Left ventricle myocardium inferior (tissue), 1 donor: ENCODE measurements around the gene PLD5. TPM values are rescaled to one million over a fixed set of nuclear protein-coding genes. Genes with fewer than 3 reads are reported as not detected.

ENCODE experiments used
- DNase-seq: peaks from one replicate; pipeline ENCODE4 v3.0.0-alpha.2; 2020
- H3K27ac ChIP-seq: fragments of 200-600 bp; replicated peaks from 2 replicates; pipeline ENCODE4 v1.8.0; 2021
- H3K27me3 ChIP-seq: fragments of 200-600 bp; 2 replicates; pipeline ENCODE4 v1.8.0; 2021; ENCODE audit warnings: low read depth
- H3K36me3 ChIP-seq: fragments of 200-600 bp; 2 replicates; pipeline ENCODE4 v1.8.0; 2021
- H3K4me1 ChIP-seq: fragments of 200-600 bp; 2 replicates; pipeline ENCODE4 v1.8.0; 2021
- H3K4me3 ChIP-seq: fragments of 200-600 bp; 2 replicates; pipeline ENCODE4 v1.8.0; 2021; ENCODE audit warnings: mild to moderate bottlenecking, moderate library complexity
- H3K9me3 ChIP-seq: fragments of 200-600 bp; replicated peaks from 2 replicates; pipeline ENCODE4 v1.8.0; 2021
- CTCF ChIP-seq: fragments of 200-600 bp; IDR thresholded peaks from 2 replicates; pipeline ENCODE4 v1.8.0; 2021; ENCODE audit warnings: antibody characterized with exemption, mild to moderate bottlenecking, borderline replicate concordance
- intact Hi-C: fragments of 100-400 bp; cut with micrococcal nuclease; formaldehyde crosslinking; loops from one replicate; pipeline ENCODE4 v1.11.0; 2022
- total RNA-seq: library from RNA; stranded (reverse); fragmentation: NEBNext Ultra II Directional; extraction: Animal tissue kit (Norgen Biotek cat#: 25700); gene quantifications from one replicate; pipeline ENCODE4 v1.2.1, GENCODE V29; 2021
- donor health status: DM: no; HTN: yes; CAD: no; lungs with severe emphysema.

Gene PLD5
- total RNA-seq, 1 donor from 2014 or later, result 0.11 TPM

GRCh38 chr1:242489545-242489944 is 35.0 kb downstream of the PLD5 start:
- Histone ChIP-seq H3K9me3 (peaks cover 24% of the 10 kb centered on the region), H3K27ac (no peak overlapping the region)

GRCh38 chr1:242477944-242478343 is 46.6 kb downstream of the PLD5 start:
- Histone ChIP-seq H3K27me3 (no peaks in the 10 kb centered on the region), H3K27ac (no peak overlapping the region), H3K36me3 (no peaks in the 10 kb centered on the region), H3K9me3 (peaks cover 13% of the 10 kb centered on the region), H3K4me3 (no peak overlapping the region), H3K4me1 (no peaks in the 10 kb centered on the region)
- TF ChIP-seq CTCF, result no peak
- DNase-seq, result no peak
- intact Hi-C loops, result no loop called here

More at GRCh38 chr1:242489545-242489944, 35.0 kb downstream of the PLD5 start:
- H3K4me1 ChIP-seq, result no peaks in the 10 kb centered on the region
- no peak overlapping the region for H3K4me3 ChIP-seq
- H3K36me3 ChIP-seq, result no peaks in the 10 kb centered on the region
- no peak for TF ChIP-seq CTCF
- no peak for DNase-seq
- no peaks in the 10 kb centered on the region for H3K27me3 ChIP-seq
- intact Hi-C loops, result no loop called here

- no peaks in the 10 kb centered on the region for H3K36me3 ChIP-seq
- H3K27ac ChIP-seq, result no peak overlapping the region
- H3K27me3 ChIP-seq, result peaks cover 10% of the 10 kb centered on the region
- DNase-seq, result no peak
- no peak for TF ChIP-seq CTCF
- intact Hi-C loops, result no loop called here
- H3K4me1 ChIP-seq, result no peaks in the 10 kb centered on the region
- H3K4me3 ChIP-seq, result no peak overlapping the region
- H3K9me3 ChIP-seq, result peaks cover 4% of the 10 kb centered on the region
Measured at GRCh38 chr1:242470774-242471173, 53.7 kb downstream of the PLD5 start.

- H3K27me3 ChIP-seq, result peaks cover 10% of the 10 kb centered on the region
- no peaks in the 10 kb centered on the region for H3K4me1 ChIP-seq
- TF ChIP-seq CTCF, result no peak
- H3K9me3 ChIP-seq, result no peaks in the 10 kb centered on the region
- no peak for DNase-seq
- H3K36me3 ChIP-seq, result no peaks in the 10 kb centered on the region
- H3K27ac ChIP-seq, result no peak overlapping the region
- intact Hi-C loops, result loop anchor here (10.0 kb wide), 1 partner anchor 856 kb away; no protein-coding TSS in a partner anchor
- no peak overlapping the region for H3K4me3 ChIP-seq
Measured at GRCh38 chr1:242468784-242469183, 55.7 kb downstream of the PLD5 start.

GRCh38 chr1:242467556-242468145 is 56.8 kb downstream of the PLD5 start:
- H3K9me3 ChIP-seq, result no peaks in the 10 kb centered on the region
- H3K36me3 ChIP-seq, result no peaks in the 10 kb centered on the region
- peaks cover 13% of the 10 kb centered on the region for H3K27me3 ChIP-seq
- H3K4me1 ChIP-seq, result no peaks in the 10 kb centered on the region
- peak; percentile 21 for DNase-seq
- H3K27ac ChIP-seq, result no peak overlapping the region
- intact Hi-C loops, result loop anchor here (10.0 kb wide), 1 partner anchor 857 kb away; no protein-coding TSS in a partner anchor
- TF ChIP-seq CTCF, result peak; percentile 71
- no peak overlapping the region for H3K4me3 ChIP-seq
